K562 (cell line): ENCODE data around the gene CYFIP2. TPM values are rescaled to one million over a fixed set of nuclear protein-coding genes. Genes with fewer than 3 reads are reported as not detected.

Experiments used
- ATAC-seq: fragments of 200-7000 bp; cut with Tn5 transposase; 3 replicates; pipeline ENCODE4 v1.9.1; 2020; ENCODE audit warnings: moderate library complexity
- BruUV-seq: library from RNA; stranded (reverse); fragments of 400-500 nt; replicated peaks from 2 replicates; lab custom pipeline; 2021; lab: Mats Ljungman, UMichigan
- CTCF ChIA-PET: fragments of 300-600 bp; formaldehyde crosslinking; extraction: SDS; loops from one replicate; lab custom pipeline; 2021; ENCODE audit warnings: low intra/inter-chr PET ratio; lab: Yijun Ruan, JAX
- POLR2A ChIA-PET: fragments of 300-600, 350-650 bp; sonication (Branson Sonifier 250); formaldehyde crosslinking; extraction: SDS; loops from one replicate; lab custom pipeline; 2021; ENCODE audit warnings: antibody characterized with exemption, inconsistent platforms; lab: Yijun Ruan, JAX
- DNase-seq, 4 experiments: peaks; one replicate each; pipeline versions ENCODE4 v3.0.0 to v3.0.0-alpha.2; 2011 to 2018; ENCODE audit warnings: low spot score in 3 of 4, mixed read lengths in 3 of 4; ENCODE audit errors: extremely low read depth in 1 of 4
- FAIRE-seq: peaks from 2 replicates; lab custom pipeline; 2011; peaks lifted over from hg19 to GRCh38; lab: Jason Lieb, UNC
- H2AFZ ChIP-seq: 2 replicates; pipeline ENCODE4 v1.6.0; 2011; ENCODE audit warnings: low read depth, low read length, control low read depth, inconsistent platforms
- H3K27ac ChIP-seq: fragments of 200-600 bp; 3 replicates; pipeline ENCODE4 v1.8.0; 2011; ENCODE audit warnings: low read depth, mild to moderate bottlenecking, control low read depth, inconsistent platforms, low read length, moderate library complexity, mixed read lengths; ENCODE audit errors: extremely low read depth
- H3K27me3 ChIP-seq, 2 experiments: fragments of 300-600 bp in 1 of 2; 2 replicates in 1 of 2; 3 replicates in 1 of 2; pipeline versions ENCODE4 v1.6.0 to v1.8.0; 2011; ENCODE audit warnings: inconsistent platforms in 2 of 2, low read length in 2 of 2, mild to moderate bottlenecking in 1 of 2, mixed read lengths in 1 of 2, moderate library complexity in 1 of 2; ENCODE audit not compliant: control insufficient read depth in 2 of 2, insufficient read depth in 2 of 2
- H3K36me3 ChIP-seq: fragments of 300-600 bp; 3 replicates; pipeline ENCODE4 v1.8.0; 2011; ENCODE audit warnings: mild to moderate bottlenecking, low read length, inconsistent platforms; ENCODE audit not compliant: control insufficient read depth, insufficient read depth
- H3K4me1 ChIP-seq, 2 experiments: fragments of 200-600 bp in 1 of 2; replicated peaks in 1 of 2; 2 replicates in 1 of 2; 3 replicates in 1 of 2; pipeline versions ENCODE4 v1.5.1 to v1.8.0; 2011; ENCODE audit warnings: inconsistent platforms in 2 of 2, low read length in 2 of 2, mild to moderate bottlenecking in 1 of 2, mixed read lengths in 1 of 2, moderate library complexity in 1 of 2; ENCODE audit not compliant: control insufficient read depth in 2 of 2, insufficient read depth in 2 of 2
- H3K4me2 ChIP-seq: 2 replicates; pipeline ENCODE4 v1.6.1; 2011; ENCODE audit warnings: low read length, control low read depth, inconsistent platforms, mixed read lengths; ENCODE audit not compliant: insufficient read depth
- H3K4me3 ChIP-seq: fragments of 200-600 bp; sonication (generic), shearing (Covaris generic); 2 replicates; pipeline ENCODE4 v1.5.1; 2016; ENCODE audit warnings: control low read depth, inconsistent platforms
- H3K79me2 ChIP-seq: fragments of 200-600 bp; 3 replicates; pipeline ENCODE4 v1.8.0; 2011; ENCODE audit warnings: low read length, inconsistent platforms; ENCODE audit not compliant: control insufficient read depth, insufficient read depth
- H3K9ac ChIP-seq, 2 experiments: 2 replicates each; pipeline versions ENCODE4 v1.6.0 to v1.6.1; 2011; ENCODE audit warnings: low read depth in 2 of 2, low read length in 2 of 2, control low read depth in 1 of 2, inconsistent platforms in 1 of 2, mild to moderate bottlenecking in 1 of 2, mixed read lengths in 1 of 2; ENCODE audit not compliant: insufficient read depth in 1 of 2
- H3K9me1 ChIP-seq: one replicate; pipeline ENCODE4 v1.6.0; 2011; ENCODE audit warnings: inconsistent platforms, mild to moderate bottlenecking, low read length, moderate library complexity; ENCODE audit not compliant: control insufficient read depth, insufficient read depth
- H3K9me3 ChIP-seq: replicated peaks from 2 replicates; pipeline ENCODE4 v1.5.1; 2011; ENCODE audit warnings: low read depth, low read length, inconsistent platforms; ENCODE audit not compliant: control insufficient read depth, insufficient read depth
- H4K20me1 ChIP-seq: replicated peaks from 2 replicates; pipeline ENCODE4 v1.6.1; 2011; ENCODE audit warnings: low read length, inconsistent platforms, mixed read lengths; ENCODE audit not compliant: control insufficient read depth, insufficient read depth
- CREB1 ChIP-seq, 2 experiments: sonication (generic) in 1 of 2; formaldehyde crosslinking in 1 of 2; IDR thresholded peaks; 2 replicates each; pipeline versions ENCODE4 v1.6.1 to v1.8.0; 2012 to 2022; ENCODE audit warnings: inconsistent platforms in 1 of 2, mild to moderate bottlenecking in 1 of 2, missing genetic modification reagents in 1 of 2, moderate library complexity in 1 of 2
- DPF2 ChIP-seq: fragments of 450-650 bp; IDR thresholded peaks from 2 replicates; pipeline ENCODE4 v1.6.1; 2016
- FOSL1 ChIP-seq: fragments of 200-800 bp; sonication (Bioruptor generic); conservative IDR thresholded peaks from 2 replicates; pipeline ENCODE4 v1.6.1; 2016; ENCODE audit warnings: missing genetic modification characterization, missing compliant biosample characterization
- GATAD2A ChIP-seq: fragments of 450-650 bp; IDR thresholded peaks from 2 replicates; pipeline ENCODE4 v1.6.1; 2017
- HMG20A ChIP-seq: fragments of 450-650 bp; formaldehyde crosslinking; conservative IDR thresholded peaks from 2 replicates; pipeline ENCODE4 v1.4.0; 2020; ENCODE audit warnings: mild to moderate bottlenecking, mixed read lengths
- JUND ChIP-seq, 2 experiments: IDR thresholded peaks; 2 replicates in 1 of 2; 3 replicates in 1 of 2; pipeline ENCODE4 v1.6.1; 2011; ENCODE audit warnings: borderline replicate concordance in 2 of 2, low read depth in 2 of 2, low read length in 2 of 2, improper control_type of control experiment in 1 of 2, missing biosample characterization in 1 of 2, missing genetic modification characterization in 1 of 2, missing genetic modification reagents in 1 of 2
- SRSF1 ChIP-seq: fragments of 200-400 bp; formaldehyde crosslinking; IDR thresholded peaks from 2 replicates; pipeline ENCODE4 v1.6.1; 2017; ENCODE audit warnings: mild to moderate bottlenecking, low read depth, low read length, moderate library complexity
- TBL1XR1 ChIP-seq, 2 experiments: IDR thresholded peaks; 2 replicates each; pipeline ENCODE4 v1.6.1; 2012; ENCODE audit warnings: improper control_type of control experiment in 2 of 2, low read length in 2 of 2, mild to moderate bottlenecking in 1 of 2
- YY1 ChIP-seq, 3 experiments: IDR thresholded peaks; 2 replicates each; pipeline ENCODE4 v1.6.1; 2011; ENCODE audit warnings: low read length in 2 of 3, mild to moderate bottlenecking in 2 of 3, moderate library complexity in 2 of 3, borderline replicate concordance in 1 of 3, control low read depth in 1 of 3, low read depth in 1 of 3; ENCODE audit not compliant: insufficient read depth in 3 of 3, insufficient replicate concordance in 2 of 3, control insufficient read depth in 1 of 3, insufficient read length in 1 of 3; ENCODE audit errors: extremely low read depth in 1 of 3
- ZEB2 ChIP-seq: fragments of 450-650 bp; IDR thresholded peaks from 2 replicates; pipeline ENCODE4 v1.6.1; 2016
- WGBS: fragments of 100-300 bp; shearing (Covaris generic); methylation state at CpG from one replicate; pipeline ENCODE4 v1.1.6; 2016; ENCODE audit warnings: low coverage, mixed read lengths; ENCODE audit not compliant: insufficient coverage; ENCODE audit errors: missing lambda C conversion rate; 5-methylcytosine and 5-hydroxymethylcytosine counted together
- in situ Hi-C: fragments of 300-500 bp; cut with MboI; formaldehyde crosslinking; loops from 4 replicates; pipeline ENCODE4 v1.15.0; 2018; ENCODE audit warnings: inconsistent platforms, mixed read lengths
- intact Hi-C: fragments of 100-400 bp; cut with micrococcal nuclease; formaldehyde crosslinking; loops from 2 replicates; pipeline ENCODE4 v1.14.2; 2022
- polyA plus RNA-seq, 8 experiments: library from polyadenylated mRNA; depleted of rRNA in 4 of 8; stranded (reverse) in 5 of 8; unstranded in 3 of 8; fragments of >200 nt; fragmentation: Nextera tagmentation in 2 of 8; fragmentation: Illumina TruSeq in 1 of 8; extraction: Ambion mirVana in 2 of 8; extraction: Trizol in 1 of 8; gene quantifications; 2 replicates each; pipeline versions ENCODE4 v1.2.1 to v1.2.3, GENCODE V29; 2011 to 2014; ENCODE audit warnings: inconsistent platforms in 1 of 8, missing spikeins in 1 of 8
- total RNA-seq, 7 experiments: library from RNA; depleted of rRNA in 6 of 7; stranded (reverse); fragments of >200 nt in 6 of 7; fragmentation: Illumina TruSeq in 2 of 7; extraction: Trizol in 2 of 7; gene quantifications; 2 replicates each; pipeline versions ENCODE4 v1.2.1 to v1.2.3, GENCODE V29; 2011 to 2021; ENCODE audit warnings: low replicate concordance in 1 of 7
- TF ChIP-seq, protein P1 (sequence below): fragments of 450-650 bp; conservative IDR thresholded peaks from 2 replicates; pipeline ENCODE4 v1.6.1; 2016; ENCODE audit warnings: missing genetic modification characterization, low read depth, mild to moderate bottlenecking, control low read depth, missing compliant biosample characterization
- TF ChIP-seq, protein P2 (sequence below): sonication (generic); formaldehyde crosslinking; IDR thresholded peaks from 2 replicates; pipeline ENCODE4 v1.8.0; 2022; ENCODE audit warnings: missing genetic modification reagents, mild to moderate bottlenecking, borderline replicate concordance
- TF ChIP-seq, protein P3 (sequence below), 2 experiments: fragments of 450-650 bp in 1 of 2; sonication (generic) in 1 of 2; formaldehyde crosslinking in 1 of 2; IDR thresholded peaks in 1 of 2; conservative IDR thresholded peaks in 1 of 2; 2 replicates each; pipeline versions ENCODE4 v1.6.1 to v1.8.1; 2016 to 2023; ENCODE audit warnings: mild to moderate bottlenecking in 2 of 2, moderate library complexity in 2 of 2, inconsistent platforms in 1 of 2, missing genetic modification reagents in 1 of 2

Gene CYFIP2
- total and polyA plus RNA-seq, 9 of the 15 experiments (the other 6 are each of a cell fraction or from before 2014, with no cell fraction given), result 0.76 to 2.9 (median 1.4) TPM; not detected in 1

DNA sequence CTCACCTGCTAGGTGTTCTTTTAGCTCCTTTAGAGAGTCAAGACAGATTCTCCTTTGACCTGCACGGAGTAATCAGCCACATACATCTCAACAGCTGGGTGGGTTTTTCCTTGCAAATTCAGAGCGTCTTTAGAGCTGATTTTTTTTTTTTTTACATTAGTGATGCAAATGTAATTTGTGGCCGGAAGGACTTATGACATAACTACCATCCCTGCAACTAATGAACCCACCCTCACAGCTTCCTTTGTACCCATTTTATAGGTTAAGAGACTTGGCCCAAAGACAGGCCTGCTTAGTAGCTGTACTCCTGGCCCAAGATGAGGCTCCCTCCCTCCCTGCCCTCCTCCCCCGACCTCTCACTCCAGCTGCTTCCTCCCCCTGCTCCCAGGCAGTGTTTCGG, 124.2 kb downstream of the CYFIP2 start (continued):
- TF ChIP-seq, protein P1, sequence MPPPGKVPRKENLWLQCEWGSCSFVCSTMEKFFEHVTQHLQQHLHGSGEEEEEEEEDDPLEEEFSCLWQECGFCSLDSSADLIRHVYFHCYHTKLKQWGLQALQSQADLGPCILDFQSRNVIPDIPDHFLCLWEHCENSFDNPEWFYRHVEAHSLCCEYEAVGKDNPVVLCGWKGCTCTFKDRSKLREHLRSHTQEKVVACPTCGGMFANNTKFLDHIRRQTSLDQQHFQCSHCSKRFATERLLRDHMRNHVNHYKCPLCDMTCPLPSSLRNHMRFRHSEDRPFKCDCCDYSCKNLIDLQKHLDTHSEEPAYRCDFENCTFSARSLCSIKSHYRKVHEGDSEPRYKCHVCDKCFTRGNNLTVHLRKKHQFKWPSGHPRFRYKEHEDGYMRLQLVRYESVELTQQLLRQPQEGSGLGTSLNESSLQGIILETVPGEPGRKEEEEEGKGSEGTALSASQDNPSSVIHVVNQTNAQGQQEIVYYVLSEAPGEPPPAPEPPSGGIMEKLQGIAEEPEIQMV, result no peak
- TF ChIP-seq TBL1XR1 (IDR thresholded peaks at IDR 0.05; ENCODE audit: low read length in 2 of 2) (no peak), GATAD2A (no peak), SRSF1 (no peak)

DNA sequence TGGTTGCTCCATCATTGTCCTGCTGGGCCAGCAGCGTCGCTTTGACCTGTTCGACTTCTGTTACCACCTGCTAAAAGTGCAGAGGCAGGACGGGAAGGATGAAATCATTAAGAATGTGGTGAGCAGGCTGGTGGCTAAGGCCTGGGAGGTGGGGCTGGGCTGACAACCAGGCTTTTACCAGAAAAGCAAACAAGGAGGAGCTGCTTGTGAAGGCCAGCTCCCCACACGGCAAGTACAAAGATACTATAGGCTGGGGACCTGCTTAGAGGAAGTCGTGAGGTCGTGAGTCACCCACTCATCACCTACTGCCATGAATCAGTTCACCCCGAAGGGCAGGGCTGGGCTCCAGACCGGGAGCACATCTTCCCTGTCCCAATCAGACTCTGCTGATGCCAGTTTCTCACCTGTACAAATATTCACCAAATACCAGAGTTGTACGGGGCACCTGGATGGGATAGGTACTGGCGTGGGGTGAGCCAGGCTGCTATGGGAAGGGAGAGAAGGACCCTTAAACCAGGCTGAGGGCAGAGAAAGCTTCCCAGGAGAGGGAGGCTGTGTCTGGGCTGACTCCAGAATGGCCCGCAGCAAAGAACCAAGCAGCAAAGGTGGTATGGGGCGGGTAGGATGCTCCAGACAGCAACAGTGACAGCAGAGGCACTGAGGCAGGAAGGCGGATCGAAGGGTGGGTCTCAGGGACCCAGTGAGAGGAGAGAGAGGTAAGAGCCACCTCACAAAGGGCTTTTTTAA, 124.8 kb downstream of the CYFIP2 start:
- Histone ChIP-seq H3K9me1 (no peaks in the 10 kb centered on the region), H3K27ac (no peak overlapping the region), H4K20me1 (no peaks in the 10 kb centered on the region), H3K27me3 (peaks cover 0 to 15% of the 10 kb centered on the region in 2 experiments; a peak in 3 of 5 replicates), H3K4me3 (no peak overlapping the region), H3K79me2 (no peaks in the 10 kb centered on the region), H3K9me3 (no peaks in the 10 kb centered on the region), H3K36me3 (no peaks in the 10 kb centered on the region), H3K9ac (no peak overlapping the region), H3K4me1 (no peaks in the 10 kb centered on the region), H2AFZ (no peak overlapping the region), H3K4me2 (no peak overlapping the region)
- ChIA-PET POLR2A (interaction anchor here (0.9 to 1.0 kb wide), 2 partner anchors 11 to 27 kb away, joined by 3 to 4 read pairs; no protein-coding TSS in a partner anchor), CTCF (no interaction called here)
- no peak for FAIRE-seq
- WGBS, result 2% methylated on average over 15 of the region's 15 CpGs
- intact Hi-C loops (no loop called here), in situ Hi-C loops (no loop called here)
- BruUV-seq, result no TSS peak
- peak; percentile 25; the same call in 1 of the 3 replicates for ATAC-seq
- DNase-seq, result peak in 1 of 4 experiments; percentile 2
- TF ChIP-seq DPF2, result no peak
- TF ChIP-seq CREB1 (IDR thresholded peaks at IDR 0.05), result no peak
- no peak for TF ChIP-seq CREB1 (CRISPR knock-in tag; IDR thresholded peaks at IDR 0.05)
- TF ChIP-seq, protein P2, sequence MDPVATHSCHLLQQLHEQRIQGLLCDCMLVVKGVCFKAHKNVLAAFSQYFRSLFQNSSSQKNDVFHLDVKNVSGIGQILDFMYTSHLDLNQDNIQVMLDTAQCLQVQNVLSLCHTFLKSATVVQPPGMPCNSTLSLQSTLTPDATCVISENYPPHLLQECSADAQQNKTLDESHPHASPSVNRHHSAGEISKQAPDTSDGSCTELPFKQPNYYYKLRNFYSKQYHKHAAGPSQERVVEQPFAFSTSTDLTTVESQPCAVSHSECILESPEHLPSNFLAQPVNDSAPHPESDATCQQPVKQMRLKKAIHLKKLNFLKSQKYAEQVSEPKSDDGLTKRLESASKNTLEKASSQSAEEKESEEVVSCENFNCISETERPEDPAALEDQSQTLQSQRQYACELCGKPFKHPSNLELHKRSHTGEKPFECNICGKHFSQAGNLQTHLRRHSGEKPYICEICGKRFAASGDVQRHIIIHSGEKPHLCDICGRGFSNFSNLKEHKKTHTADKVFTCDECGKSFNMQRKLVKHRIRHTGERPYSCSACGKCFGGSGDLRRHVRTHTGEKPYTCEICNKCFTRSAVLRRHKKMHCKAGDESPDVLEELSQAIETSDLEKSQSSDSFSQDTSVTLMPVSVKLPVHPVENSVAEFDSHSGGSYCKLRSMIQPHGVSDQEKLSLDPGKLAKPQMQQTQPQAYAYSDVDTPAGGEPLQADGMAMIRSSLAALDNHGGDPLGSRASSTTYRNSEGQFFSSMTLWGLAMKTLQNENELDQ, result no peak
- TF ChIP-seq, protein P3, sequence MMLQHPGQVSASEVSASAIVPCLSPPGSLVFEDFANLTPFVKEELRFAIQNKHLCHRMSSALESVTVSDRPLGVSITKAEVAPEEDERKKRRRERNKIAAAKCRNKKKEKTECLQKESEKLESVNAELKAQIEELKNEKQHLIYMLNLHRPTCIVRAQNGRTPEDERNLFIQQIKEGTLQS (IDR thresholded peaks at IDR 0.05), result peak; percentile 36; the same call in 1 of the 2 replicates
- TF ChIP-seq, protein P3 (CRISPR knock-in tag; conservative IDR thresholded peaks at IDR 0.05), result no peak
- peak; percentile 88 for TF ChIP-seq FOSL1 (tag)
- peak; percentile 53 for TF ChIP-seq JUND (IDR thresholded peaks at IDR 0.05; ENCODE audit: borderline replicate concordance, low read depth, low read length)
- TF ChIP-seq JUND (tag; IDR thresholded peaks at IDR 0.05; ENCODE audit: borderline replicate concordance, low read depth, low read length), result 0 out of 3 replicates have a peak, but pooled peaks have one; percentile 37
- TF ChIP-seq YY1 (IDR thresholded peaks at IDR 0.05; ENCODE audit: borderline replicate concordance in 1 of 3, control insufficient read depth in 1 of 3, extremely low read depth in 1 of 3, insufficient read depth in 3 of 3, insufficient read length in 1 of 3, insufficient replicate concordance in 2 of 3, low read depth in 1 of 3, low read length in 2 of 3), result no peak
- no peak for TF ChIP-seq HMG20A (CRISPR knock-in tag)
- TF ChIP-seq ZEB2, result no peak
